ENCODE measurements around the gene C16orf54.
"Not testable (repeated sequence)": the region's sequence is repeated elsewhere in the genome, so short reads cannot be mapped to it uniquely, and the experiment has no call there.

The C16orf54 gene, protein sequence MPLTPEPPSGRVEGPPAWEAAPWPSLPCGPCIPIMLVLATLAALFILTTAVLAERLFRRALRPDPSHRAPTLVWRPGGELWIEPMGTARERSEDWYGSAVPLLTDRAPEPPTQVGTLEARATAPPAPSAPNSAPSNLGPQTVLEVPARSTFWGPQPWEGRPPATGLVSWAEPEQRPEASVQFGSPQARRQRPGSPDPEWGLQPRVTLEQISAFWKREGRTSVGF

GRCh38 chr16:29745853-29746345 lies at the start of gene C16orf54:
C16orf54 (minus strand) TSS chr16:29745990; CDS start chr16:29744951, 1,039 bp downstream.
- FAIRE-seq (no peak), DNase-seq (ENCODE audit: low spot score) (no peak)

GRCh38 chr16:29794231-29794710 lies 48.5 kb upstream of the C16orf54 start:
- FAIRE-seq, result no peak
- DNase-seq (ENCODE audit: low spot score), result no peak

DNA sequence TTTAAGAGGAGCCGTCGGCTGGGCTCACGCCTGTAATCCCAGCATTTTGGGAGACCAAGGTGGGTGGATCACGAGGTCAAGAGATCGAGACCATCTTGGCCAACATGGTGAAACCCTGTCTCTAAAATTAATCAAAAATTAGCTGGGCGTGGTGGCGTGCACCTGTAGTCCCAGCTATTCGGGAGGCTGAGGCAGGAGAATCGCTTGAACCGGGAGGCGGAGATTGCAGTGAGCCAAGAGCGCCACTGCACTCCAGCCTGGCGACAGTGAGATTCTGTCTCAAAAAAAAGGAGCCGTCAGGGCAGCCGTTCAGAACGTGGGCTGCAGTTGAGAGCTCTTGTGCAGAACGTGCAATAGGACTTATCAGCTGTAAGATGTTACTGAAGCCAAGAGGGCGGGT lies 47.4 kb upstream of the C16orf54 start:
- not testable (repeated sequence) for DNase-seq (ENCODE audit: low spot score); FAIRE-seq

DNA sequence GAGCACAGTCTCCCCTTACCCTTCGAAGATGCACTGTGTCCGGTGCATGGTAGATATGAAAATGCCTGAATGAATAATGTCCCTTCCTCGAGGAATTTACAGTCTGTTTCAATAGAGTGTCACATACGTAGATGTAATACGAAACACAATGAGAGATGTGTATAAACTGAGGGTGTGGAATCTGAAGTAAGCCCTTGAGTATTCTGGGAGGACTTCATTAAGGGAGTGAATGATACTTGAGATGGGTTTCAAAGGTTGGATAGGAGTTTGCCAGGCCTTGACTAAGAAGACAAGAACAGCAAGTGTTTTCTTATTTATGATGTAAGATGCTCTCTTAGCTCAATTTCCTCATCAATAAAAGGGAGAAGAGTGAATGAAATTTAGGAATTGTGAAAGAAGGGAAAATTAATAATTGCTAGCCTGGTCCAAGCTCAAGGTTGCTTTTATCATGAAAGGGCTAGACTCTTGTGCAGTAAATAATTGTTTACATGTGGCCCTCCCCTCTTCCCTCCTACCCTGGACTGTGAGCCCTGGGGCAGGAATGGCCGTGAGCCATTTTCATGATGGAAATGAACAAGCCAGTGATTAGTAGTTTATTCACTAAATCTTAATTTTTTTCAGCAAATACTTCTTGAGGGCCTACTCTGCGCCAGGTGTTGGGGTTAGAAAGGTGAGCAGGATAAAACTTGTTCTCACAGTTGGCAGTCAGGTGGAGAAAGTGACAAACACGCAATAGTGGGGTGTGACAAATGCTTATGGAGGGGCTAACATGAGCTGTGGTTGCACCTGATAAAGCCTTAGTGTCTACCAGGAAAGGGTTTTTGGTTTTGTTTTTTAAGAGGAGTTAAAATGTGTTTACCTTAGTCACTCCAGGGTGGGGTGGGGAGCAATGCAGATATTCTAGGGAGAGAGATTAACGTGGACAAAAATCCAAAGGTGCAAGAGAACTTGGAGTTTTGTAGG lies 46.3 kb upstream of the C16orf54 start:
- DNase-seq (ENCODE audit: low spot score) (no peak), FAIRE-seq (no peak)

GRCh38 chr16:29790949-29791844 lies 45.4 kb upstream of the C16orf54 start:
- DNase-seq (ENCODE audit: low spot score), result no peak
- FAIRE-seq, result no peak

GRCh38 chr16:29790183-29790948 lies 44.6 kb upstream of the C16orf54 start, which contains the start of gene KIF22:
KIF22 (plus strand) TSS chr16:29790751; CDS start chr16:29790760, 9 bp downstream.
- DNase-seq (ENCODE audit: low spot score) (peak; percentile 96), FAIRE-seq (no peak)

DNA sequence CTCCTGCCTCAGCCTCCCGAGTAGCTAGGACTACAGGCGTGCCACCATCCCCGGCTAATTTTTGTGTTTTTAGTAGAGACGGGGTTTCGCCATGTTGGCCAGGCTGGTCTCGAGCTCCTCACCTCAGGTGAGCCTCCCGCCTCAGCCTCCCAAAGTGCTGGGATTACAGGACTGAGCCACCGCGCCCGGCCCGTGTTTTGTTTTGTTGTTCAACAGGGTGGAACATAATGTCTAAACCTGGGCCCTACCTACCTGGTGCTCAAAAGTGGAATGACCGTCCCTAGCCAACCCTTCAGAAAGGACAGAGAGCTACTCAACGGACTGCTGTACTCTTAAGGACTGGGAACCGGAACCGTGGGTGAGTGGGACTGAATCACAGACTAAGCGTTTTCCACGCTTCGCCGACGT lies 44.0 kb upstream of the C16orf54 start:
- DNase-seq (ENCODE audit: low spot score), result no peak
- FAIRE-seq, result no peak

GRCh38 chr16:29787155-29787554 lies 41.4 kb upstream of the C16orf54 start:
- not testable (repeated sequence) for FAIRE-seq; DNase-seq (ENCODE audit: low spot score)

DNA sequence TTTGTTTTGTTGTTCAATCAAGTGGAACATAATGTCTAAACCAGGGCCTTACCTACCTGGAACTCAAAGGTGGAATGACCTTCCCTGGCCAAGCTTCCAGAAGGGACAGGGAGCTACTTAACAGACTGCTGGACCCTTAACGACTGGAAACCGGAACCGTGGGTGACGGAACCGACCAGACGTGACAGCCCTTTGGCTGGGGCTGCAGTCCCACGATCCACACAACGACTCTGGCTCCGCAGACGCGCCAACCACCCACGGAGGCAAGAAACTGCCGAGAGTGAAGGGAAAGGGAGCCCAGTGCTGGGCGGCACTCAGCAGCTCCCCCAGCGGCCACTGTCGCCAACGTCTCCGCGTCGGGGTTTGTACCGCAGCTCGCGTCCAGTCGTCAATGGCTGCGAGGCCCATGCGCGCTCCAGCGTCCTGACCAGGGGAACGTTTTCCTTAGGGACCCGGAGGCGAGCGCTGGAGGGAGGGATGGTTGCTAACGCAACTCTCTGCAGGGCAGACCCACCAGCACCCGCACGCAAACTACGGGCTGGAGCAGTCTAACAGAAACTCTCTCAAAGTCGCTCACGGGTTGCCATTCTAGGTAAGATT lies 39.2 kb upstream of the C16orf54 start:
- DNase-seq (ENCODE audit: low spot score) (no peak), FAIRE-seq (no peak)

- no peak for DNase-seq (ENCODE audit: low spot score)
- FAIRE-seq, result no peak
These were observed 38.4 kb upstream of the C16orf54 start for GRCh38 chr16:29784157-29784556.

DNA sequence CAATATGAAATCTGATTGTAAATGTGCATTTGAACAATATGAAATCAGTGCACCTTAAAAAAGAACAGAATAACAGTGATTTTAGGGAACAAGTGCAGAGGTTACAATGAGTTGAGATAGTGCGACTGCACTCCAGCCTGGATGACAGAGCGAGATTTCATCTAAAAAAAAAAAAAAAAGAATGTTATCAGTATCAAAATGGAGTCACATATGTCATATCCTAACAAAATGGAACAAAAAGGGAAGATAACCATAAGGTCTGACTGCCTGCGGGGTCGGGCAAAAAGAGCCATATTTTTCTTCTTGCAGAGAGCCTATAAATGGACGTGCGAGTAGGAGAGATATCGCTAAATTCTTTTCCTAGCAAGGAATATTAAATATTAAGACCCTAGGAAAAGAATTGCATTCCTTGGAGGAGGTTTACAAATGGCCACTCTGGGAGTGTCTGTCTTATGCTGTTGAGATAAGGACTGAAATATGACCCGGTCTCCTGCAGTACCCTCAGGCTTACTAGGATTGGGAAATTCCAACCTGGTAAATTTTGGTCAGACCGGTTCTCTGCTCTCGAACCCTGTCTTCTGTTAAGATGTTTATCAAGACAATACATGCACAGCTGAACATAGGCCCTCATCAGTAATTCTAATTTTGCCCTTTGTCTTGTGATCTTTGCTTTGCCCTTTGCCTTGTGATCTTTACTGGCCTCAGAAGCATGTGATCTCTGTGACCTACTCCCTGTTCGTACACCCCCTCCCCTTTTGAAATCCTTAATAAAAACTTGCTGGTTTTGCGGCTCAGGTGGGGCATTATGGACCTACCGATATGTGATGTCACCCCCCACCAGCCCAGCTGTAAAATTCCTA lies 37.5 kb upstream of the C16orf54 start:
- not testable (repeated sequence) for DNase-seq (ENCODE audit: low spot score); FAIRE-seq

DNA sequence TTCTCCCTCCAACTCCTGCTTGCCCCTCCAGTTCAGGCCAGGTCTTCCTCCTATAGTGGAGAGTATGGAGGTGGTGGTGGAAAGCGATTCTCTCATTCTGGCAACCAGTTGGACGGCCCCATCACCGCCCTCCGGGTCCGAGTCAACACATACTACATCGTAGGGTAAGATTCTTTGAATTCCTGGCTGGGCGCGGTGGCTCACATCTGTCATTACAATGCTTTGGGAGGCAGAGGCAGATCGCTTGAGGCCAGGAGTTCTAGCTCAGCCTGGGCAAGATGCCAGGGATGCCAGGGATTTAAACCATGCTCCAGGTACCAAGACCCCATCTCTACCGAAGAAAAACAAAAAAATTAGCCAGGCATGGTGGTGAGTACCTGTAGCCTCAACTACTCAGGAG lies 33.7 kb upstream of the C16orf54 start:
- peak; percentile 27 for DNase-seq (ENCODE audit: low spot score)
- no peak for FAIRE-seq

DNA sequence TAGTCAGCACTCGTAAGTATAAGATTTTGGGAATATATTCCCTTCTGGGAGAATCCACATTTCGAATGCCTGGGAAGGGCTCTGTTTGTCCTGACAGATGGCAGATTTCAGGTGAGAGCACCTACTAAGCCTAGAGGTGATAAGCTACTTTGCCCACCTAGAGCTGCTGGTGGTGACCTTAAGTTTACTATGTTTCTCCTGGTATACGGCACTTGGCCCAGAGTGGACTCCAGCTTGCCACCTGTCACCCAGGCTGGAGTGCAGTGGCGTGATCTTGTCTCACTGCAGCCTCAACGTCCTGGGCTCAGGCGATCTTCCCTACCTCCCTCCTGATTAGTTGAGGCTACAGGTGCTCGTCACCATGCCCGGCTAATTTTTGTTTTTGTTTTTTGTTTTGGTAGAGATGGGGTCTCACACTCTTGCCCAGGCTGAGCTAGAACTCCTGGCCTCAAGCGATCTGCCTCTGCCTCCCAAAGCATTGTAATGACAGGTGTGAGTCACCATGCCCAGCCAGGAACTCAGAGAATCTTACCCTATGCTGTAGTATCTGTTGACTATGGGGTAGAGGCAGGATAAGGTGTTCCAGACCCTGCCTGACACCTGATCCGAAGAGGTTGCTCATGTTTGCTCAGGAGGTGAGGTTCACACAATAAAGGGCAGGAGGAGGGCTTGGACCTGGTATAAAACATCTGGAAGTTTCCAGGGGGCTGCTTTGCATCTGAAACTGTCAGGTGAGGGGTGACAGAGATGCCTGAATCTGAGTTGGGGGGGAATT lies 32.0 kb upstream of the C16orf54 start, which contains the start of gene ZG16:
ZG16 (plus strand) TSS at position 681 of the 775 bp plus-strand sequence. CDS start 1,011 bp downstream, outside the sequence.
- DNase-seq (ENCODE audit: low spot score) (no peak), FAIRE-seq (no peak)

DNA sequence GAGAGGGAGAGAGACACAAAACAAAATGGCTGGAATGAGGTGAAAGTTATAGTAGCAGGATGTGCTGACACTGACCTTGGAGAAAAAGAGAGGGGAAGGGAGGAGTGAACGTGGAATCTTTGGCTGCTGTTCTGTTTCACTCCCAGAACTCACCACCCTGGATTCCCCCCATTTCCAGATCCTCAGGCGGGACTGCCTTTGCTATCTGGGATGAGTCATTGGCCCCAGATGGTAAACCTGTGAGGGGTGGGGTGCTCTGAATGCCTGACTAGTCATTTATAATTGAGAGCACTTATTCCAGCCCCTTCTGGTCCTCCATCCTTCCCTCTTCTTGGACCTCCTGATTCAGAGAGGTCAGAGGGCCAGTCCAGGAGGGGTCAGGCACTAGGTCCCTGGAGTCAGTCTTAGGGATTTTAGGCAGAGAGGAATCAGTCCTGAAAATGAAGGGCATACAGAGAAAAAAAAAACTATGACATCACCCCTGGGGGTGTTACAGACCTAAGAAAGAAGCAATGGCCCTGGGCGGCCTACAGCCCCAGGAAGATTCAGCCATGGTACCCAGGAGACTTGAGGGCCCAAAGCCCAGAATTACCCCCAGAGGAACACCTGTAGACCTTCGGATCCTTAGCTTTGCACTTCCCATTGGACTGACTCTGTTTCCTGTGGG lies 30.1 kb upstream of the C16orf54 start:
- no peak for FAIRE-seq
- peak; percentile 48 for DNase-seq (ENCODE audit: low spot score)

GRCh38 chr16:29774730-29775129 lies 28.9 kb upstream of the C16orf54 start:
- no peak for FAIRE-seq
- no peak for DNase-seq (ENCODE audit: low spot score)

GRCh38 chr16:29772330-29772729 lies 26.5 kb upstream of the C16orf54 start:
- FAIRE-seq; DNase-seq (ENCODE audit: low spot score): not testable (repeated sequence)

GRCh38 chr16:29770250-29770929 lies 24.6 kb upstream of the C16orf54 start:
- DNase-seq (ENCODE audit: low spot score) (no peak), FAIRE-seq (no peak)

Measured in urothelium cell line (cell line).